NCI-H524 treated with DMSO at 0.1 percent for 48 hours (cell line): Measurements from ENCODE around the gene PPP2R3A.
"Not testable (repeated sequence)": the region's sequence is repeated elsewhere in the genome, so short reads cannot be mapped to it uniquely, and the experiment has no call there.

Source experiments
- DNase-seq: peaks from one replicate; lab custom pipeline; 2025; lab: John Stamatoyannopoulos, UW

The PPP2R3A gene

GRCh38 chr3:136106101-136106500 is 140.6 kb downstream of the PPP2R3A start:
- no peak for DNase-seq

- no peak for DNase-seq
Observed at GRCh38 chr3:136109499-136109898, 144.0 kb downstream of the PPP2R3A start.

DNA sequence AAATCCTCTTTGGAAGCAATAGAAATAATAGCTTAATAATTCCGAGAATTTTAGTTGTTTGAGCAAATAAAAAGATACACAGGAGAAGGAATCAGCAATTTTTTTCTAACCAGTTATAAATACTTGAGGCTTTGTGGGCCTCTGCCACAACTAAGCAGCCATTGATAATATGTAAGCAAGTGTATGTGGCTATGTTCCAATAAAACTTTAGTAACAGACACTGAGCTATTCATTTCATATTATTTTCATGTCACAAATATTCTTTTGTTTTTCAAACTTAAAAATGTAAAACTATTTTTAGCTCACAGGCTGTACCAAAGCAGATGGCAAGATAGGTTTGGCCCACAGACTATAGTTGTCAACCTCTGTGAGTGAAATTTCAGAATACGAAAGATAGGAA is 145.0 kb downstream of the PPP2R3A start:
- no peak for DNase-seq

- DNase-seq = no peak
Observed at GRCh38 chr3:136114421-136114820, 148.9 kb downstream of the PPP2R3A start.

DNA sequence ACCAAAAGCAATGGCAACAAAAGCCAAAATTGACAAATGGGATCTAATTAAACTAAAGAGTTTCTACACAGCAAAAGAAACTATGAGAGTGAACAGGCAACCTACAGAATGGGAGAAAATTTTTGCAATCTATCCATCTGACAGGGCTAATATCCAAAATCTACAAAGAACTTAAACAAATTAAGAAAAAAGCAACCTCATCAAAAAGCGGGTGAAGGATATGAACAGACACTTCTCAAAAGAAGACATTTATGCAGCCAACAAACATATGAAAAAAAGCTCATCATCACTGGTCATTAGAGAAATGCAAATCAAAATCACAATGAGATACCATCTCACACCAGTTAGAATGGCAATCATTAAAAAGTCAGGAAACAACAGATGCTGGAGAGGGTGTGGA is 153.8 kb downstream of the PPP2R3A start:
- DNase-seq = not testable (repeated sequence)

DNA sequence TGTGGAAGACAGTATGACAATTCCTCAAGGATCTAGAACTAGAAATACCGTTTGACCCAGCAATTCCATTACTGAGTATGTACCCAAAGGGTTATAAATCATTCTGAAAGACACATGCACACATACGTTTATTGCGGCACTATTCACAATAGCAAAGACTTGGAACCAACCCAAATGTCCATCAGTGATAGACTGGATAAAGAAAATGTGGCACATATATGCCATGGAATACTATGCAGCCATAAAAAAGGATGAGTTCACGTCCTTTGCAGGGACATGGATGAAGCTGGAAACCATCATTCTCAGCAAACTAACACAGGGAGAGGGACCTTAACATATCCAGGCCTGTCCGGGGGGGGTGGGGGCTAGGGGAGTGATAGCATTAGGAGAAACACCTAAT is 154.3 kb downstream of the PPP2R3A start:
- DNase-seq = not testable (repeated sequence)

DNA sequence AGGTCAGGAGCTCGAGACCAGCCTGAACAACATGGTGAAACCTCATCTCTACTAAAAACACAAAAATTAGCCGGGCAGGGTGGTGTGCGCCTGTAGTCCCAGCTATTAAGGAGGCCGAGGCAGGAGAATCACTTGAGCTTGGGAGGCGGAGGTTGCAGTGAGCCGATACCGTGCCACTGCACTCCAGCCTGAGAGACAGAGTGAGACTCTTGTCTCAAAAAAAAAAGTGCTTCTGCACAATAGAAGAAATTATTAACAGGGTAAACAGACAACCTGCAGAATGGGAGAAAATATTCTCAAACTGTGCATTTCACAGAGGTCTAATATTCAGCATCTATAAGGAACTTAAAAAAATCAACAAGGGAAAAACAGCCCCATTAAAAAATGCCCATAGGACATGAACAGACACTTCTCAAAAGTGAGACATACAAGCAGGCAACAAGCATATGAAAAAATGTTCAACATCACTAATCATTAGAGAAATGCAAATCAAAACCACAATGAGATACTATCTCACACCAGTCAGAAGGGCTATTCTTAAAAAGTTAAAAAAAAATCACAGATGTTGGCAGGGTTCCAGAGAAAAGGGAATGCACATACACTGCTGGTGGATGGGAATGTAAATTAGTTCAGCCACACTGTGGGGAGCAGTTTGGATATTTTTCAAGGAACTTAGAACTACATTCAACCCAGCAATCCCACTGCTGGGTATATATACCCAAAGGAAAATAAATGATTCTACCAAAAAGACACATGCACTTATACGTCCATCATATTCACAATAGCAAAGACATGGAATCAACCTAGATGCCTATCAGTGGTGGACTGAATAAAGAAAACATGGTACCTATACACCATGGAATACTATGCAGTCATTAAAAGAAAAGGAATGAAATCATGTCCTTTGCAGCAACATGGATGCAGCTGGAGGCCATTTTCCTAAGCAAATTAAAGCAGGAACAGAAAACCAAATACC is 155.1 kb downstream of the PPP2R3A start:
- DNase-seq = no peak

DNA sequence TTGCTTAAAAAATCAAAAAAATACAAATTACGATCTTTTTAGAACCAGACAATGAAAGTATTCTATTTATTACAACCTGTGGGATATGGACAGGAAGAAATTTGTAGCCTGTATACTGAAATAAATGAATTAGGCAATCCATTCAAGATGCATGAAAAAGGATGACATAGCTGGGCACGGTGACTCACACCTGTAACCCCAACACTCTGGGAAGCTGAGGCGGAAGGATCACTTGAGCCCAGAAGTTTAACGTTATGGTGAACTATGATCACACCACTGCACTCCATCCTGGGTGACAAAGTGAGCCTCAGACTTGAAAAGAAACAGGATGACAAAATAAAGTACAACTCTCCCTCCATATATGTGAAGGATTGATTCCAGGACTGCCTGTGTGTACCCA is 156.5 kb downstream of the PPP2R3A start:
- DNase-seq = no peak

- not testable (repeated sequence) for DNase-seq
Observed at GRCh38 chr3:136131647-136132046, 166.1 kb downstream of the PPP2R3A start.

DNA sequence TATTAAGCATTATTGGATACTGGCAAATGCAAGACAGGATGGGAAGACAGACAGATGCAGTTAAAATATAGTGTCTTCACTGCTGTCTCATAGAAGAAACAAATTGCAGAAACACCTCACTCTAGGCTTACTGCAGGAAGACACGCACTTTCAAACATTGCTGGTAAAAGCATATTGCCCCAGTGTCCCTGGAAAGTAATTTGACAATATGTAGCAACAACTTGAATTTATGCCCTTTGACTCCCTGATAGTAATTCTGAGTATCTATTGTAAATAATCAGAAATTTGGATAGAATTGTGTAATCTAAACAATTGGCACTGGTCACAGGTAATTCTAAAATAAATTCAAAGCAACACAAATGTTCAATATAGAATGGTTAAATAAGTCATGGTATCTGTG is 168.6 kb downstream of the PPP2R3A start:
- DNase-seq = no peak

DNA sequence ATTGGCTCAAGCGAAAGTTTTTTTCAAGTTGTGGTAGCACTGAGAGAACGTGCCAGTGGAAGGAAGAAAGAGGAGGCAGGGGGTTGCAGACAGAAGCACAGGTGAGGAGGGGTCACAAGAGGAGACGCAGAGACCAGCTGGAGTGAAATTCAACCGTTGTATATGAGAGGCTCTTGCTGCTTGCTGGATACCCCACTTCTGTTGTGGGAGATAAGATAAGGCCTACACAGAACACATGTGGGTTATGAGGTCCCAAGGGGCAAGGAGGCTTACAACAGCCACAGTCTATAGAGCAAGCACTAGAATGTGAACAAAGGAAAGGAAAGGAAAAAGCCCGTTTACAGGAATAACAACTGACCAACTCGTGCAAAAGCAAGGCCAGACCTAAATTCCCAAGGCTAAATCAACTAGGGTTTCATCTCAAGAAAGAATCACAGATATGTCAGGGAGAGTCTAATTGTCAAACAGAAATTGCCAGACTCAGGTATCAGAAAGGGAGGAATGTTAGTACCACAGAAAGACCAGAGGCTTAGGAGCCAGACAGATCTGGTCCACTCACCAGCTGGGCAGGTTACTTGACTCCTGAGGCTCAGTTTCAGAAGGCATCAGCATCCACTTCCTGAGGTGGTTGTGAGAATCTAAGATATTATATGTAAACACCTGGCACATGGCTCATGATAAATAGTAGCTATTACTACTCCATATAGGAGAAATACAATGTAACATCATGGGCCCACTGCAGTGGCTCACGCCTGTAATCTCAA is 169.7 kb downstream of the PPP2R3A start:
- DNase-seq = no peak

GRCh38 chr3:136136454-136136853 is 170.9 kb downstream of the PPP2R3A start:
- no peak for DNase-seq

DNA sequence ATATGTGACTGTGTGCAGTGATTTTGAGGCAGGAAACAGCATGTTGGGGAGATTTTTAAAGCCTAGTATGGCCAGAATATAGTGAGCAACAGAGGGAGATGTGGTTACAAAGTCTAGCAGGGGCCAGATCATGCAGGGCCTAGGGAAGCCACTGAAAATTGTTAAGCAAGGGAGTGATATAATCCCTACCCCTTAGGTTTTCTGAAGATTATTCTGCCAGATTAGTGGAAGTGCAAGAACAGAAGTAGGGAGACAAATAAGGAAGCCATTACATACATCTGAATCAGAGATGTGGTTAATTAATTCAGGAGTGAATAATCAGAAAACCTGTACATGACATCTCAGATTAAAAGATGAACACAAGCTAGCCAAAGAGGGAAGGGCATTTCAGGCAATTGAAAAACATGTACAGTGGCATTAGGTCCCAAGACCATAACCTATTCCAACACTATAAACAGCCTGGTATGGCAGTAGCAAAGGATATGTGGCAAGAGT is 175.8 kb downstream of the PPP2R3A start:
- no peak for DNase-seq

DNA sequence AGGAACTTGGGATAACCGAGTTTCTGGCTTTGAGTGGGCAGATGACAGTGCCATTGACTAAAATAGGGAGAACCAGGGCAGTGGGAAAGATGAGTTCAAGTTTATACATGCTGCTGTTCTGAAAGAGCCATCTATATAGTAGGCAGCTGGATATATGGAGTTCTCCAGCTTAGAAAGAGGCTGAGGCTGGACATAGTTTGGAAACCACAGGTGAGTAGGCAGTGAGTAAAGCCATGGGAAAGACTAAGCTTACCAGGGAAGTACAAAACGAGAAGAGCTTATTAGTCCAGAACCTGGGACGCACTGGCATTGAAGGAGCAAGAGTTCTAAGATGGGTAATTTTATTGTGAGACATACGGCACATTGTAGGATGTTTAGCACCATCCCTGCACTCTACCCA is 176.4 kb downstream of the PPP2R3A start:
- DNase-seq = no peak

DNA sequence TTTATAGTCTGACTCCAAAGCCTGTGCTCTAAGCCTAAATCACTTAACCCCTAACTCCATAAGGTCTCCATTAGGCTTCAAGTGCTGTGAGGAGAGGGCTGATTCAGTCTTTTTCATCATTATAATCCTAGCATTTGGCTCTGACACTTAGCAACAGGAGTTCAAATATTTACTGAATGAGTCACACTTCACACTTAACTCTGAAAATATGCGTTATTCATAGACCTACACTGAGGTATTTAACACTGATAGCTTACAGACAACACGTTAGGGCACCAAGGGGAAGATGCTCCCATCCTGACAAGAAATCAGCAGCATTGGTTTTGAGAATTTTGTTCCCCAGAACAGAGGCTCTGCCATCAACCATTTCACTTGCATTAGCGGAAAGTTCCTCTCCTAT is 177.1 kb downstream of the PPP2R3A start:
- no peak for DNase-seq

DNA sequence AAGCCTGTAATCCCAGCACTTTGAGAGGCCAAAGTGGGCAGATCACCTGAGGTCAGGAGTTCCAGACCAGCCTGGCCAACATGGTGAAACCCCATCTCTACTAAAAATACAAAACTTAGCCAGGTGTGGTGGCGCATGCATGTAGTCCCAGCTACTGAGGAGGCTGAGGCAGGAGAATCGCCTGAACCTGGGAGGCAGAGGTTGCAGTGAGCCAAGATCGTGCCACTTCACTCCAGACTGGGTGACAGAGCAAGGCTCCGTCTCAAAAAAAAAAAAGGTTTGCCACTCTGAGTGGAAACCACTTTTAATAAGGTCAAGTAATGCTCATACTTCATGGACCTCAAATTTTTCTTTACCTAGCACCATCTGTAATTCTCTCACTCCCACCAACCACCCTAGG is 178.9 kb downstream of the PPP2R3A start:
- DNase-seq = not testable (repeated sequence)

DNA sequence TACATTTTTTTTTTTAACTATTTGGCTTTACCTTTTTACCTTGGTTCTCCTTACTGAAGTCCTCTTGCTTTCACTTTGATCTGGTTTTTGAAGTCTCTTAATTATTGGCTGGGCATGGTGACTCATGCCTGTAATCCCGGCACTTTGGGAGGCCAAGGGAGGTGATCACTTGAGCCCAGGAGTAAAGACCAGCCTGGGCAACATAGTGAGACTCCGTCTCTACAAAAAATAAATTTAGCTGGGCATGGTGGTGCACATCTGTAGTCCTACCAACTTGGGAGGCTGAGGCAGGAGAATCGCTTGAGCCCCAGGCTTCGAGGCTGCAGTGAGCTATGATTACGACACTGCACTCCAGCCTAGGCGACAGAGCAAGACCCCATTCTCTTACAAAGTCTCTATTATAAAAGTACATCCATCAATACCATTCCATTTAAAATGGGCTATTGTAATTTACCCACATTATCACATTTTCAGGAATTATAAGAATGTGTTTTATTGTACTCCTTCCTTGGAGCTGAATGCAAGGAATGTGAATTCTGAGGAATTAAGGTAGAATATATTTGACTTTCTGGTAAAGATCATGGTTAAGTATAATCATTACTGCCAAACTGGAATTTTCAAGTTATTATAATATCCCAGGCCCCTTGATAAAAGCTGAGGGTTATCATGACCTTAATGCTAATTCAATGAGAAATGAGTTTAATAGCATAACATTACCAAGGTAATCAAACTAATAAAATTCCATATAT is 181.6 kb downstream of the PPP2R3A start:
- DNase-seq = no peak

DNA sequence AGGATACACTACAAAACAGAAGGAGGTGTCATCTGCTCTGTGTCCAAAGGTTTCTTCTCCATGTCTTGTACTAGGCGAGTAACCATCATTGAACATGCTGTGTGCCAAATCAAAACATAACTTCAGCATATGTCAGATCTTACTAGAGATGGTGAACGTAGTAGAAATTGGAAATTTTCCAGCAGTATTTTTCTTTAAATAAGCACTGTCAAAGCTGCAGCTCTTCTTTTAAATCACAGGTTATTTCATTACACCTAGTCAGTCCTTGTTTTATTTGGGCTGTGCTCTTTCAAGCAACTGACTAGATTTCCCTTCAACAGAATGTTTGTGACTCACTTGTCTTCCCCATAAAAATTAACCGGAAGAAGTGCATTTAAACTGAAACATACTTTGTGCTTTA is 184.1 kb downstream of the PPP2R3A start:
- no peak for DNase-seq

GRCh38 chr3:136151219-136151618 is 185.7 kb downstream of the PPP2R3A start:
- no peak for DNase-seq

DNA sequence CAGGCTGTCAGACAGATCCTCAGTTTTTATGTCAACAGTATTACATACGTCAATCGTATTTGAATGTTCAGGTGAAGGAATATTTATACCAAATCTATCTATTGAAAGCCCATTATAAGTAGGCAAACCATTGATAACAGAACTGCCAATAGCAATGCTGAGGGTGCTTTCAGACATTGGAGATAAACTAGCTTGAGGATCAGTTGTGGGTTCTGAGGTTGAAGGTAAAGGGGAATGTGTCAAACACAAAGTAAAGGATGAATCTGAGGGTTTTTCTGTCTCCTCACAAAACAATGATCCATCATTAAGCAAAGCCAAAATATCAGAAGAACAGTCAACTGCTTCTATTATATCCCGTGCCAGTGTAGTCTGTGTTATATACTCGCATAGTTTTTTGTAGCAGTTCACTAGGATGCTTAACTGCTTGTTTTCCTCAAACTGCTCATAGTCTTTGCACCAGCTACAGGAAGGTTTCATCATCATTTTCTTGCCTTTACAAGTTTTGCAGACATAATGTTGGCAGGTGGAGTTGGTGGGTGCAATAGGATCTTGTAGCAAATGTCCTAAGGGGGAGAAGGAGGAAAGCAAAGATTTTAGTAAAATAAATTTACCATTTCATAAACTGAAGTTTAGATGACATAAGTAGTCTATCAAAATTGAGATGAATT is 186.8 kb downstream of the PPP2R3A start:
- DNase-seq = no peak

DNA sequence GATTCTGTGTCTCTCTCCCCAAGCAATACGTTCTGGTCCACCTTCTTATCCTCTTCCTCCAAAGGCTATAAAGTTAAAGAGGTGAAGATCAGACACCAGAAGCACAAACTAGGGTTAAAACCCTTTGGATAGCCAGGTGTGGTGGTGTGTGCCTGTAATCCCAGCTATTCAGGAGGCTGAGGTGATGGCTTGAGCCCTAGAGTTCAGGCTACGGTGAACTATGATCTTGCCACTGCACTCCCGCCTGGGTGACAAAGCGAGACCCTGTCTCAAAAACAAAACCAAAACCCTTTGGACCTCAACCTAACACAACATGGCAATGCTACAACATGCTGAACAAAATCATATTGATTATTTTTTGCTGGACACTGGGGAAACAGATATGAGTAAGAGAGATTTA is 187.4 kb downstream of the PPP2R3A start:
- DNase-seq = no peak

GRCh38 chr3:136161516-136161915 is 196.0 kb downstream of the PPP2R3A start:
- no peak for DNase-seq
